Endodermal cell (in vitro differentiated cells): Measurements from ENCODE around the gene TMPRSS11D. TPM values are rescaled to one million over a fixed set of nuclear protein-coding genes. Genes with fewer than 3 reads are reported as not detected.

Experiments
- DNase-seq: peaks from one replicate; pipeline ENCODE4 v3.0.0-alpha.2; 2017
- H3K27ac ChIP-seq: 2 replicates; pipeline ENCODE4 v1.5.1; 2013; ENCODE audit warnings: mild to moderate bottlenecking, low read depth, low read length, moderate library complexity
- H3K27me3 ChIP-seq: 2 replicates; pipeline ENCODE4 v1.6.1; 2013; ENCODE audit warnings: mild to moderate bottlenecking, low read length, moderate library complexity; ENCODE audit not compliant: insufficient read depth, control insufficient read depth, poor library complexity, severe bottlenecking
- H3K36me3 ChIP-seq: 2 replicates; pipeline ENCODE4 v1.7.0; 2013; ENCODE audit warnings: mild to moderate bottlenecking, low read length, moderate library complexity; ENCODE audit not compliant: control insufficient read depth, insufficient read depth
- H3K4me1 ChIP-seq: one replicate; pipeline ENCODE4 v1.7.0; 2013; ENCODE audit warnings: low read length; ENCODE audit not compliant: control insufficient read depth, insufficient read depth
- H3K4me3 ChIP-seq: 2 replicates; pipeline ENCODE4 v1.5.1; 2013; ENCODE audit warnings: mild to moderate bottlenecking, low read length, moderate library complexity
- H3K9ac ChIP-seq: 2 replicates; pipeline ENCODE4 v1.6.1; 2013; ENCODE audit warnings: mild to moderate bottlenecking, low read length, moderate library complexity; ENCODE audit not compliant: poor library complexity, severe bottlenecking; ENCODE audit errors: extremely low read depth
- H3K9me3 ChIP-seq: 2 replicates; pipeline ENCODE4 v1.6.1; 2013; ENCODE audit warnings: mild to moderate bottlenecking, low read length, moderate library complexity; ENCODE audit not compliant: control insufficient read depth
- H3K27ac Mint-ChIP-seq: 2 replicates; pipeline ENCODE4 v1.8.0; 2020; ENCODE audit warnings: mixed read lengths
- H3K27me3 Mint-ChIP-seq: 2 replicates; pipeline ENCODE4 v1.8.0; 2021; ENCODE audit warnings: mild to moderate bottlenecking, mixed read lengths; ENCODE audit not compliant: insufficient read depth
- H3K36me3 Mint-ChIP-seq: 2 replicates; pipeline ENCODE4 v1.8.0; 2020; ENCODE audit warnings: low read depth, mixed read lengths
- H3K4me1 Mint-ChIP-seq: 2 replicates; pipeline ENCODE4 v1.8.0; 2020; ENCODE audit warnings: mixed read lengths
- H3K4me3 Mint-ChIP-seq: 2 replicates; pipeline ENCODE4 v1.8.0; 2020; ENCODE audit warnings: mild to moderate bottlenecking, moderate library complexity, mixed read lengths
- H3K9me3 Mint-ChIP-seq: 2 replicates; pipeline ENCODE4 v1.8.0; 2020; ENCODE audit warnings: mild to moderate bottlenecking, mixed read lengths
- CTCF ChIP-seq: fragments of 200-600 bp; sonication (generic); conservative IDR thresholded peaks from 2 replicates; pipeline ENCODE4 v1.5.0; 2021; ENCODE audit warnings: antibody characterized with exemption, mild to moderate bottlenecking
- WGBS, 2 experiments: methylation state at CpG; one replicate each; pipeline versions ENCODE4 v1.1.5 to v1.1.7; 2013; ENCODE audit warnings: missing lambda C conversion rate in 2 of 2, mixed read lengths in 1 of 2; ENCODE audit not compliant: insufficient coverage in 1 of 2, insufficient read length in 1 of 2; 5-methylcytosine and 5-hydroxymethylcytosine counted together
- total RNA-seq, 2 donors: library from RNA; stranded (reverse); fragmentation: NEBNext Ultra II Directional in 1 of 2; extraction: Animal tissue kit (Norgen Biotek cat#: 25700) in 1 of 2; gene quantifications; 2 replicates in 1 of 2; 3 replicates in 1 of 2; pipeline ENCODE4 v1.2.1, GENCODE V29; 2021

Gene TMPRSS11D
- total RNA-seq, 2 donors from 2014 or later = not detected

DNA sequence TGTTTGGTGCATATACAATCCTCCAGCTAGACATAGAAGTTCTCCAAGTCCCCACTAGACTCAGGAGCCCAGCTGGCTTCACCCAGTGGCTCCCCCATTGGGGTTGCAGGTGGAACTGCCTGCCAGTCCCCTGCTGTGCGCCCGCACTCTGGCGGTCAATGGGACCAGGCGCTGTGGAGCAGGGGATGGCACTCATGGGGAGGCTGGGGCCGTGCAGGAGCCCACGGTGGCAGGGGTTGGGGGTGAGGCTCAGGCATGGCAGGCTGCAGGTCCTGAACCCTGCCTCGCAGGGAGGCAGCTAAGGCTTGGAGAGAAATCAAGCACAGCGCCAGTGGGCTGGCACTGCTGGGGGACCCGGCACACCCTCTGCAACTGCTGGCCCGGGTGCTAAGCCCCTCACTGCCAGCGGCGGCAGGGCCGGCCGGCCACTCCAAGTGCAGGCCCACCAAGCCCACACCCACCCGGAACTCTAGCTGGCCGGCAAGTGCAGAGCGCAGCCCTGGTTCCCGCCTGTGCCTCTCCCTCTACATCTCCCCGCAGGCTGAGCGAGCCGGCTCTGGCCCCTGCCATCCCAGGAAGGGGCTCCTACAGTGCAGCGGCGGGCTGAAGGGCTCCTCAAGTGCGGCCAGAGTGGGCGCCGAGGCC, 12.7 kb upstream of the TMPRSS11D start:
- Mint-ChIP-seq H3K9me3 (peaks cover 6% of the 10 kb centered on the region), H3K4me3 (no peak overlapping the region), H3K36me3 (no peaks in the 10 kb centered on the region), H3K4me1 (peaks cover 4% of the 10 kb centered on the region), H3K27me3 (no peaks in the 10 kb centered on the region), H3K27ac (no peak overlapping the region)
- no peak for DNase-seq
- TF ChIP-seq CTCF = no peak
- no peak overlapping the region for H3K27ac ChIP-seq
- 91 to 97% methylated on average over 11 to 26 of the region's 26 CpGs for WGBS, 2 experiments
- H3K9ac ChIP-seq = no peak overlapping the region
- no peaks in the 10 kb centered on the region for H3K9me3 ChIP-seq
- H3K4me1 ChIP-seq = peaks cover 8% of the 10 kb centered on the region
- H3K36me3 ChIP-seq = no peaks in the 10 kb centered on the region
- H3K4me3 ChIP-seq = no peak overlapping the region
- no peaks in the 10 kb centered on the region for H3K27me3 ChIP-seq

DNA sequence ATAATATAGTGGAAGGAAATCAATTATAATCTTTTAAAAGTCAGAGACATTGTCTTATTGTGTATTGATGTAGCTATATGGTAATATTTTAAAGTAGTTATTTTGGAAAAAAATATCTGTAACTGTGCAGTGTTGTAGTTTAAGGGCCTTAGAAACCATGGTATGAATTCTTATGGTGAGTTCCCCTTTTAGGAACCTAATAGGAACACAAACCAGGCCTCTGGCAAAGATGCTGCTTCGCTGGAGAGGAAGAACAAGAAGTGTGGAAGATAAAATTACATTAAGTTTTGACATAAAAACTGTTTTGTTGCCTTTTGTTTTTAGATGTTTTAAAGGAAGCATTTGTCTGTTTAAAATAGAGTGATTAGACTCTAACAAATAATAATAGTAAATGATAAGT, 10.9 kb upstream of the TMPRSS11D start:
- Mint-ChIP-seq H3K27me3 (no peaks in the 10 kb centered on the region), H3K9me3 (peaks cover 6% of the 10 kb centered on the region), H3K36me3 (no peaks in the 10 kb centered on the region), H3K4me1 (peaks cover 13% of the 10 kb centered on the region), H3K27ac (no peak overlapping the region), H3K4me3 (no peak overlapping the region)
- TF ChIP-seq CTCF = no peak
- WGBS, 2 experiments = 95% methylated on average over 1 of the region's 1 CpG; no CpG with 5 or more reads in 1 of the 2 experiments
- H3K4me1 ChIP-seq = peaks cover 8% of the 10 kb centered on the region
- no peak overlapping the region for H3K9ac ChIP-seq
- H3K9me3 ChIP-seq = no peaks in the 10 kb centered on the region
- no peak overlapping the region for H3K4me3 ChIP-seq
- H3K27ac ChIP-seq = no peak overlapping the region
- no peaks in the 10 kb centered on the region for H3K36me3 ChIP-seq
- H3K27me3 ChIP-seq = no peaks in the 10 kb centered on the region
- DNase-seq = no peak

GRCh38 chr4:67892905-67893304, 9.1 kb upstream of the TMPRSS11D start:
- H3K27me3 ChIP-seq = no peaks in the 10 kb centered on the region
- peak; percentile 75 for TF ChIP-seq CTCF
- H3K27ac ChIP-seq = no peak overlapping the region
- 66 to 67% methylated on average over 3 of the region's 3 CpGs for WGBS, 2 experiments
- H3K4me3 Mint-ChIP-seq = no peak overlapping the region
- DNase-seq = peak; percentile 80
- H3K36me3 Mint-ChIP-seq = no peaks in the 10 kb centered on the region
- H3K27ac Mint-ChIP-seq = no peak overlapping the region
- H3K36me3 ChIP-seq = no peaks in the 10 kb centered on the region
- no peak overlapping the region for H3K4me3 ChIP-seq
- H3K4me1 Mint-ChIP-seq = peaks cover 13% of the 10 kb centered on the region
- H3K9ac ChIP-seq = no peak overlapping the region
- no peaks in the 10 kb centered on the region for H3K27me3 Mint-ChIP-seq
- peaks cover 8% of the 10 kb centered on the region for H3K4me1 ChIP-seq
- no peaks in the 10 kb centered on the region for H3K9me3 ChIP-seq
- H3K9me3 Mint-ChIP-seq = peaks cover 6% of the 10 kb centered on the region
